ENCODE measurements around the gene MCTP1.

The MCTP1 gene

GRCh38 chr5:95043234-95043633 lies 241.7 kb downstream of the MCTP1 start:
- DNase-seq (ENCODE audit: extremely low read depth, low read depth): no peak
- no peak for TF ChIP-seq CTCF (IDR thresholded peaks at IDR 0.05; ENCODE audit: low read depth, low read length)

GRCh38 chr5:95042037-95042436 lies 242.9 kb downstream of the MCTP1 start:
- TF ChIP-seq CTCF (IDR thresholded peaks at IDR 0.05; ENCODE audit: low read depth, low read length): no peak
- DNase-seq (ENCODE audit: extremely low read depth, low read depth): no peak

GRCh38 chr5:95035891-95036685 lies 248.8 kb downstream of the MCTP1 start:
- no peak for TF ChIP-seq CTCF (IDR thresholded peaks at IDR 0.05; ENCODE audit: low read depth, low read length)
- no peak for DNase-seq (ENCODE audit: extremely low read depth, low read depth)

GRCh38 chr5:95032801-95033200 lies 252.1 kb downstream of the MCTP1 start:
- no peak for TF ChIP-seq CTCF (IDR thresholded peaks at IDR 0.05; ENCODE audit: low read depth, low read length)
- DNase-seq (ENCODE audit: extremely low read depth, low read depth): no peak

GRCh38 chr5:95029569-95030366 lies 255.1 kb downstream of the MCTP1 start:
- TF ChIP-seq CTCF (IDR thresholded peaks at IDR 0.05; ENCODE audit: low read depth, low read length): no peak
- no peak for DNase-seq (ENCODE audit: extremely low read depth, low read depth)

- no peak for TF ChIP-seq CTCF (IDR thresholded peaks at IDR 0.05; ENCODE audit: low read depth, low read length)
- no peak for DNase-seq (ENCODE audit: extremely low read depth, low read depth)
These were observed 257.1 kb downstream of the MCTP1 start for GRCh38 chr5:95027775-95028174.

- TF ChIP-seq CTCF (IDR thresholded peaks at IDR 0.05; ENCODE audit: low read depth, low read length): no peak
- no peak for DNase-seq (ENCODE audit: extremely low read depth, low read depth)
These were observed 257.7 kb downstream of the MCTP1 start for GRCh38 chr5:95027151-95027721.
